BE2C (cell line): ENCODE data around the gene NFATC4.
A peak's percentile ranks its signal among the peaks of the same experiment; 100 is the strongest.

Experiments used
- DNase-seq: peaks from one replicate; pipeline ENCODE4 v3.0.0-alpha.2; 2020
- H3K27me3 ChIP-seq: fragments of 250-450 bp; sonication (Bioruptor Pico); 2 replicates; pipeline ENCODE4 v1.5.1; 2020; ENCODE audit warnings: mild to moderate bottlenecking
- H3K36me3 ChIP-seq: fragments of 250-450 bp; sonication (Bioruptor Pico); 2 replicates; pipeline ENCODE4 v1.5.1; 2020; ENCODE audit warnings: mild to moderate bottlenecking
- H3K4me1 ChIP-seq: fragments of 250-450 bp; sonication (Bioruptor Pico); 2 replicates; pipeline ENCODE4 v1.5.1; 2020
- H3K4me3 ChIP-seq: 2 replicates; pipeline ENCODE4 v1.5.1; 2011; ENCODE audit warnings: low read depth, low read length
- H3K9me3 ChIP-seq: fragments of 250-450 bp; sonication (Bioruptor Pico); 2 replicates; pipeline ENCODE4 v1.5.1; 2020
- CTCF ChIP-seq: IDR thresholded peaks from 2 replicates; pipeline ENCODE4 v1.5.1; 2012; ENCODE audit warnings: mild to moderate bottlenecking, low read depth, low read length

NFATC4 gene

GRCh38 chr14:24331731-24332267, 36.2 kb upstream of the NFATC4 start:
- DNase-seq = no peak
- Histone ChIP-seq H3K4me3 (peak overlapping the region; percentile 21; the same call in 1 of the 2 replicates), H3K9me3 (no peaks in the 10 kb centered on the region), H3K36me3 (no peaks in the 10 kb centered on the region), H3K27me3 (peaks cover 46% of the 10 kb centered on the region), H3K4me1 (no peaks in the 10 kb centered on the region)
- TF ChIP-seq CTCF = no peak

GRCh38 chr14:24332268-24332993, 35.6 kb upstream of the NFATC4 start:
- Histone ChIP-seq H3K9me3 (no peaks in the 10 kb centered on the region), H3K4me3 (peak overlapping the region; percentile 21; the same call in 1 of the 2 replicates)

GRCh38 chr14:24334431-24335291, 33.3 kb upstream of the NFATC4 start, which contains the start of gene ADCY4:
TSS of gene ADCY4 (minus strand) at chr14:24335071. CDS start at chr14:24334652, 419 bp downstream.
- no peaks in the 10 kb centered on the region for H3K4me1 ChIP-seq
- peaks cover 59% of the 10 kb centered on the region for H3K27me3 ChIP-seq
- no peaks in the 10 kb centered on the region for H3K9me3 ChIP-seq
- H3K4me3 ChIP-seq = no peak within 1 kb of the TSS
- no peak for DNase-seq
- no peak for TF ChIP-seq CTCF
- H3K36me3 ChIP-seq = no peaks in the 10 kb centered on the region

More at GRCh38 chr14:24332268-24332993, 35.6 kb upstream of the NFATC4 start:
- Histone ChIP-seq H3K27me3 (peaks cover 52% of the 10 kb centered on the region), H3K4me1 (no peaks in the 10 kb centered on the region), H3K36me3 (no peaks in the 10 kb centered on the region)
- TF ChIP-seq CTCF = peak; percentile 84
- peak; percentile 82 for DNase-seq

- Histone ChIP-seq H3K4me3 (no peak overlapping the region), H3K9me3 (no peaks in the 10 kb centered on the region), H3K27me3 (peaks cover 59% of the 10 kb centered on the region), H3K36me3 (no peaks in the 10 kb centered on the region), H3K4me1 (no peaks in the 10 kb centered on the region)
- TF ChIP-seq CTCF = no peak
- no peak for DNase-seq
Observed at GRCh38 chr14:24335461-24336171, 32.4 kb upstream of the NFATC4 start.

GRCh38 chr14:24337144-24337823, 30.7 kb upstream of the NFATC4 start:
- no peak overlapping the region for H3K4me3 ChIP-seq
- TF ChIP-seq CTCF = no peak
- H3K4me1 ChIP-seq = no peaks in the 10 kb centered on the region
- H3K9me3 ChIP-seq = no peaks in the 10 kb centered on the region
- no peak for DNase-seq
- peaks cover 68% of the 10 kb centered on the region for H3K27me3 ChIP-seq
- no peaks in the 10 kb centered on the region for H3K36me3 ChIP-seq
